Melanocyte of skin (primary cell): ENCODE data around the gene APOO. TPM values are rescaled to one million over a fixed set of nuclear protein-coding genes. Genes with fewer than 3 reads are reported as not detected.

Experiments used
- total RNA-seq, 2 donors: library from RNA; depleted of rRNA; stranded (reverse); fragments of >200 nt; gene quantifications; 2 replicates each; pipeline ENCODE4 v1.2.3, GENCODE V29; 2012

The APOO gene
- 10 to 100 TPM; 28.9 to 39.0 TPM for total RNA-seq

DNA sequence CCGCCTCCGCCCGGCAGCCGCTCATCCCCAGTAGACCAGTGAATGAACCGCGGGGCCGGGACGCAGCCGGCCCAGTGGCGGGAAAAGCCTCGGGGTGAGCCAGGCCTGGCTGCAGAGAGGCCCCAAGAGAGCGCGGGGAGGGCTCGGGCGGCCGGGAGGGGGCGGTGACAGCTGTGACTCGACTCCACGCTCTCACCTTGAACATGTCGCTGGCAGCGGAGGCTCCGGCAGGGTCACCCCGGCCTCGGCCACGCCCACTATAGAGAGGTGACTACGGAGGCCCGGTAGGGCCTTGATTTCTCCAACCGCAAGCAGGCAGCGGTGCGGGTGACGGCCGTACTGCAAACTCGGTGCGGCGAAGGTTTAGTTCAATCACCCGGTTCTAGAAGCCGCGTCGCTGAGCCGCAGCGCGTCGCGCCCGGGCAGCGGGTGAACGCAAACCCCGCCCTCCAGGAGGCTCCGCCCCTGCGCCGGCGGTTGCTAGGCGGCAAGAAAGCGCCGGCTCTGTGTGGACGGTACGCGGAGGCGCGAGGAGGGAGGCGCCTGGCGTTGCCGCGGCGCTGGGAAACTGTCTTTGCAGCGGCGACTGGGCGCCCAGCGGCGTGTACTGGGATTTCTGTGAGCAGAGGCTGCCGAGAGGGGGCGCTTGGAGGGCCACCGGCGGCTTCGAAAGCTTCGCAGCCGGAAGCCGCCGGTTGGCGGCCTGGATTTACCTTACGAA is at the start of gene APOO, which contains the start of gene CXorf58:
Gene APOO (minus strand): TSS at position 441 of the 721 bp plus-strand sequence. CDS start 236 bp downstream, at position 205.
Gene CXorf58 (plus strand): TSS at position 509 of the 721 bp plus-strand sequence. CDS start 2,297 bp downstream, outside the sequence.

Other genes with a start within 250 kb of the APOO start
- gene PRDX4, start 240.4 kb downstream of the APOO start, total RNA-seq: 100 to 1,000 TPM; 134 to 146 TPM
- gene ACOT9, start 164.7 kb downstream of the APOO start, total RNA-seq: 10 to 100 TPM; 59.5 to 69.9 TPM
- 100 to 1,000 TPM; 686 to 841 TPM for gene SAT1, start 124.8 kb downstream of the APOO start, total RNA-seq
- not detected for gene CXorf58, start 68 bp upstream of the APOO start, total RNA-seq
- gene KLHL15, start 119.2 kb upstream of the APOO start, total RNA-seq: 10 to 100 TPM; 10.7 to 13.3 TPM
- 100 to 1,000 TPM; 164 to 268 TPM for gene EIF2S3, start 147.0 kb upstream of the APOO start, total RNA-seq
- 10 to 100 TPM; 36.1 to 40.3 TPM for gene ZFX, start 241.8 kb upstream of the APOO start, total RNA-seq